ENCODE results near the gene MPHOSPH9.

- TF ChIP-seq, protein P1, sequence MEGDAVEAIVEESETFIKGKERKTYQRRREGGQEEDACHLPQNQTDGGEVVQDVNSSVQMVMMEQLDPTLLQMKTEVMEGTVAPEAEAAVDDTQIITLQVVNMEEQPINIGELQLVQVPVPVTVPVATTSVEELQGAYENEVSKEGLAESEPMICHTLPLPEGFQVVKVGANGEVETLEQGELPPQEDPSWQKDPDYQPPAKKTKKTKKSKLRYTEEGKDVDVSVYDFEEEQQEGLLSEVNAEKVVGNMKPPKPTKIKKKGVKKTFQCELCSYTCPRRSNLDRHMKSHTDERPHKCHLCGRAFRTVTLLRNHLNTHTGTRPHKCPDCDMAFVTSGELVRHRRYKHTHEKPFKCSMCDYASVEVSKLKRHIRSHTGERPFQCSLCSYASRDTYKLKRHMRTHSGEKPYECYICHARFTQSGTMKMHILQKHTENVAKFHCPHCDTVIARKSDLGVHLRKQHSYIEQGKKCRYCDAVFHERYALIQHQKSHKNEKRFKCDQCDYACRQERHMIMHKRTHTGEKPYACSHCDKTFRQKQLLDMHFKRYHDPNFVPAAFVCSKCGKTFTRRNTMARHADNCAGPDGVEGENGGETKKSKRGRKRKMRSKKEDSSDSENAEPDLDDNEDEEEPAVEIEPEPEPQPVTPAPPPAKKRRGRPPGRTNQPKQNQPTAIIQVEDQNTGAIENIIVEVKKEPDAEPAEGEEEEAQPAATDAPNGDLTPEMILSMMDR (IDR thresholded peaks at IDR 0.05; ENCODE audit: borderline replicate concordance, extremely low read depth, low read length, poor library complexity, severe bottlenecking): no peak
- TF ChIP-seq EZH2 (IDR thresholded peaks at IDR 0.05; ENCODE audit: borderline replicate concordance, low read depth, low read length, severe bottlenecking): no peak
These were observed 91.1 kb downstream of the MPHOSPH9 start for GRCh38 chr12:123141615-123142517.

All from DND-41 (cell line).